ENCODE results near the gene VWA3B.
A peak's percentile ranks its signal among the peaks of the same experiment; 100 is the strongest.

The VWA3B gene

DNA sequence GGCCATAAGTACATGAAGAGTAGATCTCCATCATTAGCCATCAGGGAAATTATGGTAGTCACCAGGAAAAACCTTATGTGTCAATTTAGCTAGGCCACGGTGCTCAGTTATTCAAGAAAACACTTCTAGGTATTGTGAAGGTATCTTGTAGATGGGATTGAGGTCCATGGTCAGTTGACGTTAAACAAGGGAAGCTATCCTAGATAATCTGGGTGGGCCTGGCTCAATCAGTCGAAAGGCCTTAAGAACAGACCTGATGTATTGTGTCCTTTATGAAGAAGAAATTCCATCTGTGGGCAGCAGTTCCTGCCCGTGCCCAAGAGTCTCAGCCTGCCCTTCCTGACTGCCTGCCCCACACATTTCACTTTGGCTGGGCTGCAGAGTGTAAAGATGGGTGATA, 242.6 kb downstream of the VWA3B start:
- DNase-seq = no peak

DNA sequence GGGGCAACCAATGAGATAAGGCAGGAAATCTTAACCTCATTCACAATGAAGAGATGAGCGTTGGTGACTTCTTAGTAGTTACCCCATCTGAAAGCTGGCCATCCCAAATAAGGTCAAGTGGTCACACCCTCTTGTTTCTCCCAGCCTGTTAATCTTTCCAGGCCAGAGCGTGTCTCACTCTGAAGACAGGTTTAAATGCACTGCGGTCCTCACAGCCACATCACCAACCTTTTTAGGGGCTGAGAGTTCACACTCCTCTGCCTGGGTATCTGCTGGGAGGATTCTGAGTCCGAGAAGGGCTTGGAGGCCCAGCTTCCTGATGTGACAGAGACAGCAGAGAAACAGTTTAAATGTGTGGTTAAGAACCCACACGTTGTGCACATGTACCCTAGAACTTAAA, 246.0 kb downstream of the VWA3B start:
- no peak for DNase-seq

DNA sequence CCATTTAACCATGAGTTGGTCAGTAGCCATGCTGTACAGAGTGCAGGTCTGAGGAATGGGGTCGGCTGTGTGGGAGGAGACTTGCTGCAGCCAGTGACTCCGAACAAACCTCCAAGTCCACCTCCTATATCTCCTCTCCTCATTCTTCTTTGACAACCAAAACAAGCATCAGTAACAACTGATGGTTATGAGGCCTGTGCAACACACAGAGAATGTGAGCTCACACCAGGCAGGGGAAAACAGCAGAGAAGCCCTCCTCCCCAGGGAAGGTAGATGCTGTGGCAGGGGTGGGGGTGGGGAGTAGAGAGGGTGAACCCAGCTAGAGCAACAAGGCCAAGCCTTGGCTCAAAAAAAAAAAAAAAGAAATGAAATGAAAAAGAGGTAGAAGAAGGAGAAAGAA, 247.0 kb downstream of the VWA3B start:
- no peak for DNase-seq

DNA sequence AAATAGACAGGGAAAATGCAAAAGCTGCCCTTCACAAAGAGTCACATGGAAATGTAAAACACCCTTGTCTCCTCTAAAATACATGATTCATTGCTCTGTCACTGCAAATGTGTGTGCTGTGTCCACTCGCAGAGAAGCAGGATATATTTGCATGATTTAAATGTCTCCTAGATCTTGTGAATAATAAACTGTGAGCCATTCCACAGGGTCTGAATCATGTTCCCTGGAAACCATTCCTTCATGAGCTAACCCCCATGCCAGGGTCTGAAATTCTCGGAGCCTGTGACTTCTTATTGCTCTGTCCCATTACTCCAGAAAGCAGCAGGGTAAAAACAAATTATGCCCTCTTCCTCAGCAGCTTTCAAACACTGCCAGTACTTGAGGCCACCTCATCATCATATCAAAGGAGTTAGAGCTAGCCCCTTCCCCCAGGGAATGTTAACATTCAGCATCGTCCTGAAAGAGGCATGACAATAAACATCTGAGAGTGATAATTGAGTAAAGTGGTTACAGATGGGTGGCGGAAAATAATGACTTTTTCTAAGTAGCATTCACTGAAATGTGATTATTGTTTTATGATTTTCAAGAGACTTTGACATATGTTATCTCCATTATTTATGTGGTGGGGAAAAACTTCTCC, 247.6 kb downstream of the VWA3B start:
- peak in 4 of 51 donors; percentile 11 to 33 (median 25) for DNase-seq

DNA sequence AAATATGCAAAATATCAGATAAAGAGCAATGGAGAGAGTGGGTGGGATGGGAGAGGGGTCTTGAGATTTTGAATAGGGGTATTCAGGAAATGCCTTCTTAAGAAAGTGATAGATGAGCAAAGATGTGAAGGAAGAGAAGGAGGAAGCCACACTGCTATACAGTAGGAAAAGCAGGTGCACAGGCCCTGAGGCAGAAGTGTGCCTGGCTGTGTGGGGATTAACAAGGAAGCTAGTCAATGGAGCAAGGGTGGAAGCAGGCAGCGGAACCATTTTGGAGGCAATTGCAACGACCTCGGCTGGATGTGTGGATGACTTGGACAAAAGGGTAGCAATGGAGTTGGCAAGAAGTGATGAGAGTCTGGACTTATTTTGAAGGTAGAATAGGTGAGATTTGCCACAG, 248.3 kb downstream of the VWA3B start:
- no peak for DNase-seq

DNA sequence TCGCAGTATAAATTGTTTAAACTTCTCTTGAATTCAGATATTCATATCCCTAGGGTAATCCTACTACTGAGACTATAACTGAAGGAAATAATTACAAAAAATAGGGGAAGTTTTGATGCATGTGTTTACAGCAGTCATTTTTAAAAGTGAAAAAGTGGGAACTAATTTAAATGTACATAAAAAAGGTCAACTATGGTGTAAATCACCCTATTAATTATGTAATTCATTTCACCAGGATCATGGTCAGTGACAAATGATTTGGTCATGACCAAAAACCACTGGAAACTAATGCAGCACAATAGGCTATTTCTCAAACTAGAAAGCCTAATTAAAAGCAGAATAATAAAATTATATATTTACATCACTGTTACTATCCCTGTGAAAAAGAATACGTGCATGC, 254.3 kb downstream of the VWA3B start:
- DNase-seq = no peak

DNA sequence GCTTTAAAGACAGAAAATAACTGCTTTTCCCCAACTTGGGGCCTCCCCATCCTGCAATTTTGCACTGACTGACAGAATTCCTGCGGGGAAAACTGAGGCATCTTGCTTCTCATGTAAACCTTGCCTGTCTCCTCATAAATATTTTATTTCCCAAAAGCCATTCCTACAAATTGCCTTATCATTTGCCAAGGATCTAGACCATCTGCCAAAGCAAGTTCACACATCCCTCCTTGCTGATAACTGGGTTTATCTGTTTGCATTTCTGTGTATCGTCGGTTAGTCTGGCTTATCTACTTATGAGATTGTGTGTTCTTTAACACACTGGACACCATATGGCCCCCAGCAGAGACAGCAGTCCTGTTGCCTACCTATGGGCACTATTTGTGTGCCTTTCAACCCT, 256.3 kb downstream of the VWA3B start:
- no peak for DNase-seq

DNA sequence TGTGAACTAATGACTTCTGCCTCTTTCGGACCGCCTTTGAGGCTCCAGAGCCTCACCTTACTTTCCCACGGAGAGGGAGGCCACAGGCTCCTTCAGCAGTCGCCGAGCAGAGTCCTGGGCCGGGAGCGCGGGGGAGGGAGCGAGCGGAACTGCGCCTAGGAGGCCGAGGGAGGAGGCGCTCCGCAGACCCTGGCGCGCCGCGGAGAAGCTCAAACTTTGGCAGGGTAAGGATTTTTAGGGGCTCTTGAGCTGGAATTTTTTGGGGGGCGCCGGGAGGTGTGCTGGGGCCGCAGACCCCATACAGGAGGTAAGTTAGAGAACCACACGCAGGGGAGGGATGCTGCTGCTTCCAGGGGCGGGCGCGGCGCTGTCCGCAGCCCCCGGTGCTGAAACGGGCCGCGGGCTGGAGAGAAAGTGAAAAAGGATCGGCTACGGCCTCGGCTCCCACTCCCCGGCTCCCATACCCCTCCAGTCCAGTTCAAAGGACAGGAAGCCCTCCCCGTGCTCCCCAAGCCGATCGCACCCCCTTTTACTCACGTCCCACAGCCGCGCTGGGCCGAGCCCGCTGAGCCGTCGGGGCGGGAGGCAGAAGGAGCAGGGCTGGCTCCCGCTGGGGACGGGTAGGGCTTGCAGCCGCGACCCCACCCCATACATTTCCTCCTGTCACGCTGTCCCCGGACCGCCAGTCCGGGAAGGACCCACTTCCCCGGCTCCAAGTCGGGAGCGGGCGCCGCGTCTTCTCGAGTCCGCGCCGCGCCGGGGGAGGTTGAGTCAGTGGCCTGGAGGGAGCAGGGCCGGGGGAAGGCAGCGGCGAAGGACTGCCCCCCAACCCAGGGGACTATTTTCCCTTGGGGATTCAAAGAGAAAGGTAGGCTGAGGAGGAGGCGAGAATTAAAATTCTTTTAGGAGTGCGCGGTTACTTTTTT, 259.6 kb downstream of the VWA3B start, which contains the start of gene CNGA3:
Gene CNGA3, plus strand, starts transcription at position 146 of the 926 bp plus-strand sequence. CDS start 23,520 bp downstream, outside the sequence.
- peak in 3 of 51 donors; percentile 4 to 28 (median 20) for DNase-seq

DNA sequence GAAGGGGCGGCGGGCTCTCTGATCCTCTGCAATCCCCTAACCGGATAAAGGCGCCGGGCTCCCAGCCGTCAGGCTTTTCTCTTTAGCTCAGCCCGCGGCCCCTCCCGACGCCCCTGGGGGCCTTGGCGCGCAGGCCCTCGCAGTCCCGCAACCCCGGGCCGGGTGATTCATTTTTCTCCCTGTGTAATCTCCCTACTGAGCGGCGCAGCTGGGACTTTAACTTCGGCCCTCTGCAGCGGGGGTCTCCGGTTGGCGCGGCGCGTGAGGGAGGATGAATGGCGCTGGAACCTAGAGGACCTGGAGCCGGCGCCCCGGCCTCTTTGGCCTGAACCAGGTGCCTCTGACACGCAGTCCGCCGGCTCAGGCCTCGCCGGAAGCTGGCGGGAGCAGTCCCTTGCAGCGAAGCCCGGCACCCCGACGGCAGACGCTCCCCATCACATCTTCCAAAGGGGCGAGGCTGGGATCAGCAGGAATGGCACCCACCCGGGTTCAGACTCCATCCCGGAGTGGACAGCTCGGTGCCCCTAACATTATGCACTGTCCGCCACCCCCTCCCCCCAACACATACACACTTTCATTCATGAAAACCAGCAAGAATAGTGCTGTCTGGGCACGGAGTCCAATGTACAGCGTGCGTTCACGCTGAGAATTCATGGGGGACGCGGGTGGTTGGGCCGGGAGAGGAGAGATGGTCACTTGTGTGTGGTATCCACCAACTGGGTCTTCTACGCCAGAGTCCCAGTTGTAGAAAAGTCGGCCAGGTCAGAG, 260.5 kb downstream of the VWA3B start:
- DNase-seq = no peak

DNA sequence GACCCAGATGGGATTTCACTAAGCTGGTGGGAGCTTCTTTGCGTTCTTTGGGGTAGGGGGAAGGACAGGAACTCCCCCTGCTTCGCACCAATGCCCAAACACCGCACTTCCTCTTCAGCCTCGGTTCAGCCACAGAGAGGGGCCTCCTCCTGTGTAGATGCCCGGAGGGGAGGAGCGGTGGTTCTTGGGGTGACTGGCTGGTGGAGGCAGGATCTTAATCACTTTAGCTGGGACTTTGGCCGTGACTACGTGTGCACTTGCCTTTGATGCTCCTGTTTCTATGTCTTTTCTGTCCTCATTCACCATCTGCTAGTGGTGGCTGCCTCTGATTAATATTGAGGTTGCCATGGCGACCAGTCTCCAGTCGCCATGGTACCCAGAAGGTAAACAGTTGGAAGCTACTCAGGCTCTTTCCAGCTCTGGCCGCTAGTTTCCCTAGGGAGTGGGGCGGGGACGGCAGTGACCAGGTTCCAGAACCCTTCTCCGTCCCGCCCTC, 261.1 kb downstream of the VWA3B start:
- DNase-seq = peak in 11 of 51 donors; percentile 1 to 45 (median 17)

DNA sequence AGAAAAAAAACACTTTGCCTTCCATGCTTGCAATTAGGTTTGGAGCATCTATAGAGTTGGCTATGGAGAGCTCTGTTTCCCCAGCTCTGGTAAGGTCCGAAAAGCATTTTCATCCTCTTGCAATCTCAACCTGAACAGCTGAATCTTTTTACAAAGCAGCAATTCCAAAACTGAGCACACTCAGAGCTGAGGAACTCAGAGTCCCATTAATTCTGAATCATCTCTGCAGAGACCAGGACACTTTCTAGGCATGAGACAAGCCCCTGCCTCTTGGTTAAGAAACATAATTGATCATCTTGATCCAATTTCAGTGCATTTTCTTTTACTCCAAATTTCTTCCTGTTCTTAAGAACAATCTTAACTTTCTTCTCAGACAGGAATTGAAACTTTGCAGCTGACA, 263.4 kb downstream of the VWA3B start:
- DNase-seq = no peak

DNA sequence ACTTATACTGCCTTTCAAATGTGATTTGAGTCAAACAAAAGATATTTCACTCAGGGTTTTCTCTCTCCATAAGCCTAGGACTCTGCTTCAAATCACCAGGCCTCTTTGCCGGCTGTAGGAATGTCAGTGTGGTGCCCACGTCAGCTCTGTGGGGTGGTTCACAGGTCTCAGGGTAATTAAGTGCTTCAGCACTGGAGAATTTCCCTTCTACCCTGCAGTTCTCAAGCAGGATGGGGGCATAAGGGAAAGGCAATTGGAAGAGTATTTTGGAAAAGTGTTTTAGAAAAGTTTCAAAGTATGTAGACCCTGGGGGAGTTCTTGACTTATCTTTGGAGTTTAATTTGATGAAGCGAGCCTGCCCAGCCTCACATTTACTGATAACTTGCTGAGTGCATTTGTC, 268.9 kb downstream of the VWA3B start:
- no peak for DNase-seq

DNA sequence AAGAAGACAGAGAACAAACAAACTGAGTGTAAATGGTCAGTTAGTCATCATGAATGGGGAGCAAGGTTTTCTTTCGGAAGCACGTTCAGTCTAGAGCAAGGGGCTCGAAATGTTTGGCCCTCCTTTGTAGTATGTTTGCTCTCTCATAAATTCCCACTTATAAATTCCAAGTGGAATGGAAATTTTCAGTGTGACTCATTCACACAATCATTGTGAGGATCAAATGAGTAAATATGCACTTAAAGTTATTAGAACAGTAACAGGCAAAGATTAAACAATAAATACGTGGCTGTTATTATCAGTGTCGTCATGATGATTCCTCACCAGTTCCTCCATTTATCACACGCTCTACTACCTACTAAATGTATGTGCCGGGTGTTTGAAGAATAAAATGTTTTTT, 269.8 kb downstream of the VWA3B start:
- no peak for DNase-seq

DNA sequence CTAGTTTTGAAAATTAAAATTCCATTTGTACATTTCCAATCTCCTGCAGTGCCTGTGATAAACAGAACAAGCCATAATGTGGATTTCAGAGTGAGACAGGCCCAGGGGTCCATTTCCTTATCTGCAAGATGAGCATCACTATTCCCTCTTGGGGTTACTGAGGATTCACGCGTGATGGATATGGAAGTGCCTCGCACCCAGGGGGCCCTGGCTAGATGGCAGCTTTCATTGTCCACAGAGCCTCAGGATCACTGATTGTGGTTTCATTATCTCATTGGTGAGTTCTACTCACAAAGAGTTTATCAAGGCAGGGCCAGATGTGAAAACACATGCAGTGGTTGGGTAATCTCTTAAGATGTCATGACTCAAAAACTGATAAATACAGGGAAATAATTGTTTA, 270.9 kb downstream of the VWA3B start:
- DNase-seq = no peak

DNA sequence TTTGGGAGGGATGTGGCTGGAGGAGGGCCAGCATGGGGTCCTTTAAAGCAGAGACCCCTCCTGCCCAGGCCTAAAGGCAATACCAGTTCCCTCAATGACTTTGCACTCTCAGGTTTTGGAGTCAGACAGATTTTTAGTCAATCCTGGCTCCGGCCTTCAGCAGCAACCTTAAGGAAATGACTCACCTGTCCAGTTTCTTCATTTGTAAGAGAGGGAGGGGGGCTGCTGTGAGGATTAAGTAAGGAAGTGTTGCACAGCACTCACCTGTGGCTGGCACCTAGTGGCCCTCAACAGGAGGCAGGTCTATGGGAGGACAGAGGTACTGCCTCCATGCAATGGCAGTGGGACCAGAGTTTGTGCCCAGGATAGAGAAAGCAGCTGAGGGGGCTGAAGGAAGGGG, 273.0 kb downstream of the VWA3B start:
- DNase-seq = no peak

Measured in hypothalamus (tissue), 51 donors.